Gastrocnemius medialis (tissue), 4 donors: ENCODE data around the gene AMBRA1.

Experiments used
- CTCF ChIP-seq, 5 experiments: fragments of 450-650 bp in 3 of 5; fragments of 200-600 bp in 2 of 5; sonication (generic) in 2 of 5; IDR thresholded peaks in 4 of 5; conservative IDR thresholded peaks in 1 of 5; 1 replicate in 4 of 5; 2 replicates in 1 of 5; pipeline ENCODE4 v1.5.1; 2016 to 2019; ENCODE audit warnings: antibody characterized with exemption in 5 of 5, mild to moderate bottlenecking in 3 of 5, moderate library complexity in 3 of 5
- POLR2A ChIP-seq, 2 donors: fragments of 450-650 bp; IDR thresholded peaks; one replicate each; pipeline ENCODE4 v1.6.1; 2017; ENCODE audit warnings: antibody characterized with exemption in 2 of 2, mild to moderate bottlenecking in 2 of 2, moderate library complexity in 2 of 2

DNA sequence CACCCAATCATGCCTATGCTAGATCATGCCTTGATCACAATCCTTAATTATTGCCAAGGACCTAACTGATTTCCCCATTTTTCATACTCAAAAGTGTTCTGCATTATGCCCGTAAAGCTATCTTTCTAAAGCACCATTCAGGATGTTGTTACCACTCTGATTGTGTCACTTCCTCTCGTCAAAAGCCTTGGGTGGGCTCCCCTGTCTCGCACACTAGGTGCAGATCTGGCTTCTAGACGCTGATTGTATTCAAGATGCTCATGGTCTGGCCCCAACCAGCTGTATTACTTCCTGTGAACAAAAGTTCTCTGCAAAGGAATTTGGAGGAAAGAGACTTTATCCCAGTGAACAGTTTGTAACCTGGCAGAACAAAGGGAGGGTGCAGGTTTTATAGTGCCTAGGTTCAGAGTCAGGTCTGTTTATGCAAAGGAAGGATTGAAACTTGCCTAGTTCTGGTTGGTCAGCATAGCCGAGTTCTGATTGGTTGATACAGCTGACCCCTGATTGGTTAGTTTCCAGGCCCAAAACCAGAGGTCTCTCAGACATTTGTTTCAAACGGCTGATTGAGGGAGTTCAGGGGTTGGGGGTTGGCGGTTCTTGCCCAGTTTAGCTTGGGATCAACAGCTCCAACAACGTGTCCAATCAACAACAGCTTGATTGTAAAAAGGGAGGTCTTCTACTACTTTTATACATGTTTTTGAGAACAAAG is 49.0 kb upstream of the AMBRA1 start:
- no peak for TF ChIP-seq CTCF (IDR thresholded peaks at IDR 0.05 in 4 of 5, conservative IDR thresholded peaks at IDR 0.05 in 1 of 5)
- no peak for TF ChIP-seq POLR2A (IDR thresholded peaks at IDR 0.05)
